ENCODE measurements around the gene ARL4A.
A peak's percentile ranks its signal among the peaks of the same experiment; 100 is the strongest.

The ARL4A gene

DNA sequence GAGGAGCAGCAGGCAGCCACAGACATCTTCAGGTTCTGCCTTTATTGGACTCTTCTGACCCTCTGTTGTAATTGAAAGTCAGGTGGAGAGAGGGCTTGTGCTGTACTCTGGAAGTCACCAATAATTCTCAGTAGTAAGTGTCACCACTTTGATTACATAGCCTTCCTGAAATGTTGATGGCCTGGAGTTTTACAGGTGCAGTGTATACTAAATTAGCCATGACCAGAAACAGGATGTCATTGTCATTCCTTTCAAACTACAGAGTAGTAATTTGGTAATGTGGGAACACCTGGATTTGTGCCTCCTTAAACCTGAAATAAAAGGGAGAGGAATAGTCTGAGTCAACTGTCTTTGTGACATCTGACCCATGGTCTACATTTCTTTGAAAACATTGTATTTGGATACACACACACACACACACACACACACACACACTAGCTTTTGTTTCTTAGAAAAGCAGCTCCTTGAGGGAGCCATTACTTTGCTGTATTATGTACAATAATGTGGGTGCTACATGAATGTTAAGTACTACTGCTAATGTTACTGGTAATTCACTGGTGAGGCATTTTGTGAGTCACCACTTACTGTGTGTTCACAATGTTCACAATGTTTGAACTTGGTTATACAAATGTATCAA, 19.6 kb downstream of the ARL4A start:
- H3K27ac ChIP-seq, result no peak overlapping the region; the same call in 1 of the 2 replicates
- TF ChIP-seq ZFX (IDR thresholded peaks at IDR 0.05; ENCODE audit: borderline replicate concordance), result no peak
- TF ChIP-seq, protein P1, sequence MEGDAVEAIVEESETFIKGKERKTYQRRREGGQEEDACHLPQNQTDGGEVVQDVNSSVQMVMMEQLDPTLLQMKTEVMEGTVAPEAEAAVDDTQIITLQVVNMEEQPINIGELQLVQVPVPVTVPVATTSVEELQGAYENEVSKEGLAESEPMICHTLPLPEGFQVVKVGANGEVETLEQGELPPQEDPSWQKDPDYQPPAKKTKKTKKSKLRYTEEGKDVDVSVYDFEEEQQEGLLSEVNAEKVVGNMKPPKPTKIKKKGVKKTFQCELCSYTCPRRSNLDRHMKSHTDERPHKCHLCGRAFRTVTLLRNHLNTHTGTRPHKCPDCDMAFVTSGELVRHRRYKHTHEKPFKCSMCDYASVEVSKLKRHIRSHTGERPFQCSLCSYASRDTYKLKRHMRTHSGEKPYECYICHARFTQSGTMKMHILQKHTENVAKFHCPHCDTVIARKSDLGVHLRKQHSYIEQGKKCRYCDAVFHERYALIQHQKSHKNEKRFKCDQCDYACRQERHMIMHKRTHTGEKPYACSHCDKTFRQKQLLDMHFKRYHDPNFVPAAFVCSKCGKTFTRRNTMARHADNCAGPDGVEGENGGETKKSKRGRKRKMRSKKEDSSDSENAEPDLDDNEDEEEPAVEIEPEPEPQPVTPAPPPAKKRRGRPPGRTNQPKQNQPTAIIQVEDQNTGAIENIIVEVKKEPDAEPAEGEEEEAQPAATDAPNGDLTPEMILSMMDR (IDR thresholded peaks at IDR 0.05), result no peak

DNA sequence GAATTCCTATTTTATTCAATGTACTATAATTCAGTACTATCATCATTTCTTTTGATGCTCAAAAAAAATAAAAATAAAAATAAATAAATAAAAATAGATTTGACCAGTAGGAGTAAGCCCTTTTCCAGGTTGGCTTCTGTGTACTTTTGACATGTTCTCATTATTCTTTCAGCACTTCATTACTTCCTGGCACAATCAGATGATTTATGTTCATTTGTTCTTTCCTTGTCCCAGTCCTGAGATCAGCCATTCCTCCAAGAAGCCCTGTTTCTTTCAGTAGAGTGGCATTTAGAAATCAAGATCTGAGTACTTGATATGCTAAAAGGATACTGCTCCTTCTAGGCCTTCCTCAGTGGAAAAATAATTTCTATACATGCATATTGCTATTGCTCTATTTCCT, 20.9 kb downstream of the ARL4A start:
- H3K27ac ChIP-seq, result no peak overlapping the region
- TF ChIP-seq, protein P1 (IDR thresholded peaks at IDR 0.05), result no peak
- no peak for TF ChIP-seq ZFX (IDR thresholded peaks at IDR 0.05; ENCODE audit: borderline replicate concordance)

DNA sequence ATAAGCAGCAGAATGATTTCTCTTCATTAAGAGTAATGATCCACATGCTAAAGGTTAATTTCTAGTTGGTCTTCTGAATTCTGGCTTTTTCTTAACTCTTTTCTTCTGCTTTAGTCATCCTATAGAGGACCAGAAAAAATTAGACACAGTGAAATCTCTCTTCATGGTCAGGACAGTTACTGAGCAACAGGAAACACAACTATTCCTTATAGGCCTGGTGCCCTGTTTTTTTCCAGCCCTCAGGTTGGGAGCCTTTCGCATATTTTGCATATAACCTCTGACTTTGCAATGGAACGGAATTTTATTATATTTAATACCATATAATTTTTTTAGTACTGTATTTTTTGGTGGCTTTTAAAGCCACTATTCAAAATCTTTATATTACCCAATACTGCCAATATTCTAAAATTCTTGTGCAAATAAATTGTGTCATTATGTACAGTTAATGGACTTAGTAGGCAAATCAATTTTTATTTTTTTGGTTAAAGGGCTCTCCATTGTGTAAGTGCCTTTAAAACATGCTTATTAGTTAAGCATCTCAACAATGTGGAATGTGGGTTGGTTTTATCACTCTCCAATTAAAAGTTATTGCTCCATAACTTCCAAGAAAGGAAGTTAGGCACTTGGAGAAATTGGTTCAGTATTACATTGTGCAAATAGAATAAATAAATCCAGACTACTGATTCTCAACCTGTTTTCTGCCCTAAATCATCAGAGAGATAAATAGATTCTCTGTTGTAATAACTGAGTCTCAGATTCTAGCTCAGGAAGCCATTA, 22.5 kb downstream of the ARL4A start:
- TF ChIP-seq, protein P1 (IDR thresholded peaks at IDR 0.05), result no peak
- no peak for TF ChIP-seq ZFX (IDR thresholded peaks at IDR 0.05; ENCODE audit: borderline replicate concordance)
- 0 out of 2 replicates have a peak overlapping the region, but pooled peaks have one; percentile 12 for H3K27ac ChIP-seq

DNA sequence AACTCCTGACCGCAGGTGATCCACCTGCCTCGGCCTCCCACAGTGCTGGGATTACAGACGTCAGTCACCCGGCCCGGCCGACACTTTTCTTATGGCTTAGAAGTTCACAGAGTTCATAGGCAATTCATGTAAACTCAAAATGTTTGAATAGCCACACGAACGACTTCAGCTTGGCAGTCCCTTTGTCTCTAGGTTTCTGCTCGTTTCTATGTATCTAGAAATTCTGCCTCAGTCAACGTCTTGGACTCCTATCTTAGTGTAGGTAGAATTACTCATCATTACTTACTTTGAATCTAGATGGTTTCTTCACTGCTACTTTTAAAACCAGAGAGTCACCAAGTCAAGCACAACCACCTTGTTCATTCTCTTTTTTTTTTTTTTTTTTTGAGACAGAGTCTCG, 23.7 kb downstream of the ARL4A start:
- H3K27ac ChIP-seq, result 0 out of 2 replicates have a peak overlapping the region, but pooled peaks have one; percentile 12
- TF ChIP-seq, protein P1 (IDR thresholded peaks at IDR 0.05), result no peak
- no peak for TF ChIP-seq ZFX (IDR thresholded peaks at IDR 0.05; ENCODE audit: borderline replicate concordance)

DNA sequence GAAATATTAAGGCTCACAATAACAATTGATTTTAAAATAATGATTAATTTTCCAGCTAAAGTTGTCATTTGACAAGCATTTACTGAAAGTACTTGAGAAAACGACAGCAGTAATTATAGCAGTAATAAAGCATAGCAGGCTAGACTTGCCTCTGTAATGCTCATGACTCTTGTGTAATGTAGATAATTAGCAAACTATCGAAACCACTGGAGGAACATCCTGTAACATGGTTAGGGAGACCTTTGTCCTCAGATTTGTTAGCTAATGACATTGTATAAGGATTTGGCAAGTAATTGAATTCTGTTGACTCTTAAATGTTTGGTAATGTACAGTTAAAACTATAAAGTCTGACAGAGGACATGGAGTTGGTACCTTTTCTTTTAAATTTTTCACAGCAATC, 24.8 kb downstream of the ARL4A start:
- H3K27ac ChIP-seq, result peak overlapping the region; percentile 97
- no peak for TF ChIP-seq ZFX (IDR thresholded peaks at IDR 0.05; ENCODE audit: borderline replicate concordance)
- TF ChIP-seq, protein P1 (IDR thresholded peaks at IDR 0.05), result no peak

DNA sequence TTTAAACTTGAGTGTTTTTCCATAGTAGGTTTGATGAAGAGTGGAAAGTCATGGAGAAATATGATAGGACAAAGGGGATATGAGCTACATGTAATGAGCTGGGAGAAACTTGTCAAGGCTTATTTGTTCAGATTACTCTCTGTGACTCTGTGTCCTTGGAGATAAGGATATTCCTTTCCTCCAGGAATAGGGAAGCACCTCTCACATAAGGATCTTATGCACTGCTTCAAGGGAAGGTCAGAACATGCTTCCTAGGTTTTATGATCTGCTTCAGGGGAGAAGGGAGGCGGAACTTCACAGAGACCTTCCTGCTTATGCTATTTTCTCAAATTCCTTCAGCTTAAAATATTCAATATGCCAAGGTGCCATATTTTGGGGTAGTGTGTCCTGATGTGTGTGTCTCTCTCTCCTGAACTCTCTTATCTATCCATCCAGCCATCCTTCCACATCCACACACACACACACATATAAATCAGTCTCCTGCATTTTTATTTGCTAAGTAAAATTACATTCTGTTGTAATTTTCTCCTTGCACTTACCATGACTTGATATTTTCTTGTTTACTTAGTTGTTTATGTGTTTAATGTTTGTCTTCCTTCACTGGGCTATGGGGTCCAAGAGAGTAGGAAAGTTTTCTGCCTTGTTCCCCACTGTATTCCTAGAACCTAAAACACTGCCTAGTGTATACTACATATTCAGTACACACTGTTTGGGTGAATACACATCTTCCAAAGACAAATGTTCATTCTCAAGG, 26.4 kb downstream of the ARL4A start:
- no peak for TF ChIP-seq ZFX (IDR thresholded peaks at IDR 0.05; ENCODE audit: borderline replicate concordance)
- TF ChIP-seq, protein P1 (IDR thresholded peaks at IDR 0.05), result no peak
- peak overlapping the region; percentile 97 for H3K27ac ChIP-seq

Measured in 22Rv1 (cell line).